DND-41 (cell line): ENCODE data around the gene SBK3.
"Not testable (repeated sequence)": the region's sequence is repeated elsewhere in the genome, so short reads cannot be mapped to it uniquely, and the experiment has no call there.

Experiments
- ATAC-seq: fragments of 200-7000 bp; cut with Tn5 transposase; 3 replicates; pipeline ENCODE4 v1.9.1; 2021; ENCODE audit warnings: low read depth; ENCODE audit not compliant: insufficient read depth
- DNase-seq: peaks from one replicate; pipeline ENCODE4 v3.0.0-alpha.2; 2020
- H2AFZ ChIP-seq: 2 replicates; pipeline ENCODE4 v1.6.0; 2012; ENCODE audit warnings: low read depth, low read length
- H3K27ac ChIP-seq: 2 replicates; pipeline ENCODE4 v1.5.1; 2012; ENCODE audit warnings: low read length, inconsistent platforms
- H3K27me3 ChIP-seq: fragments of 200-600 bp; sonication (generic); 2 replicates; pipeline ENCODE4 v1.6.0; 2012; ENCODE audit warnings: low read length, mild to moderate bottlenecking, inconsistent platforms; ENCODE audit not compliant: insufficient read depth, poor library complexity
- H3K36me3 ChIP-seq: 2 replicates; pipeline ENCODE4 v1.5.1; 2012; ENCODE audit warnings: low read length, inconsistent platforms; ENCODE audit not compliant: insufficient read depth
- H3K4me1 ChIP-seq: 2 replicates; pipeline ENCODE4 v1.5.1; 2012; ENCODE audit warnings: mild to moderate bottlenecking, low read length; ENCODE audit not compliant: insufficient read depth
- H3K4me2 ChIP-seq: 2 replicates; pipeline ENCODE4 v1.6.0; 2012; ENCODE audit warnings: mild to moderate bottlenecking, moderate library complexity, low read length, inconsistent platforms; ENCODE audit not compliant: insufficient read depth
- H3K4me3 ChIP-seq, 2 experiments: fragments of 200-600 bp in 1 of 2; shearing (Covaris generic) in 1 of 2; 2 replicates each; pipeline ENCODE4 v1.5.1; 2012 to 2016; ENCODE audit warnings: inconsistent platforms in 2 of 2, low read length in 2 of 2, mild to moderate bottlenecking in 2 of 2, low read depth in 1 of 2, moderate library complexity in 1 of 2
- H3K79me2 ChIP-seq: 2 replicates; pipeline ENCODE4 v1.6.0; 2012; ENCODE audit warnings: low read length, inconsistent platforms; ENCODE audit not compliant: insufficient read depth
- H3K9ac ChIP-seq: 2 replicates; pipeline ENCODE4 v1.6.0; 2012; ENCODE audit warnings: low read depth, mild to moderate bottlenecking, inconsistent platforms, low read length, moderate library complexity
- H3K9me3 ChIP-seq: 2 replicates; pipeline ENCODE4 v1.5.1; 2012; ENCODE audit warnings: low read length, moderate library complexity, mild to moderate bottlenecking, inconsistent platforms; ENCODE audit not compliant: insufficient read depth, severe bottlenecking
- H4K20me1 ChIP-seq: 2 replicates; pipeline ENCODE4 v1.6.0; 2012; ENCODE audit warnings: low read length; ENCODE audit not compliant: insufficient read depth
- CTCF ChIP-seq: IDR thresholded peaks from 2 replicates; pipeline ENCODE4 v1.5.1; 2012; ENCODE audit warnings: borderline replicate concordance, low read length, moderate library complexity, mild to moderate bottlenecking; ENCODE audit not compliant: poor library complexity, severe bottlenecking; ENCODE audit errors: extremely low read depth
- EZH2 ChIP-seq: IDR thresholded peaks from 3 replicates; pipeline ENCODE4 v1.6.1; 2012; ENCODE audit warnings: borderline replicate concordance, low read depth, mild to moderate bottlenecking, moderate library complexity, low read length, inconsistent platforms; ENCODE audit not compliant: severe bottlenecking

Gene SBK3

GRCh38 chr19:55576746-55577145, 31.4 kb upstream of the SBK3 start:
- no peak for ATAC-seq
- no peak overlapping the region for H2AFZ ChIP-seq
- no peak overlapping the region for H3K4me3 ChIP-seq
- H3K36me3 ChIP-seq = peaks cover 12% of the 10 kb centered on the region
- H4K20me1 ChIP-seq = no peaks in the 10 kb centered on the region
- peaks cover 23% of the 10 kb centered on the region for H3K79me2 ChIP-seq
- no peak overlapping the region for H3K27ac ChIP-seq
- no peak for DNase-seq
- H3K4me2 ChIP-seq = no peak overlapping the region
- peaks cover 18% of the 10 kb centered on the region for H3K4me1 ChIP-seq
- no peak for TF ChIP-seq CTCF
- no peak for TF ChIP-seq EZH2
- H3K27me3 ChIP-seq = no peaks in the 10 kb centered on the region
- H3K9me3 ChIP-seq = no peaks in the 10 kb centered on the region
- H3K9ac ChIP-seq = no peak overlapping the region

GRCh38 chr19:55573929-55574328, 28.6 kb upstream of the SBK3 start:
- not testable (repeated sequence) for DNase-seq, H3K79me2 ChIP-seq, H3K27ac ChIP-seq, H3K9me3 ChIP-seq, ATAC-seq, H3K4me1 ChIP-seq, H4K20me1 ChIP-seq, H3K4me3 ChIP-seq, H3K9ac ChIP-seq, H2AFZ ChIP-seq, H3K4me2 ChIP-seq, H3K27me3 ChIP-seq
- H3K36me3 ChIP-seq = peaks cover 12% of the 10 kb centered on the region

GRCh38 chr19:55569477-55569876, 24.1 kb upstream of the SBK3 start:
- H3K4me1 ChIP-seq, DNase-seq, H3K27me3 ChIP-seq, H3K27ac ChIP-seq, H3K4me3 ChIP-seq, H4K20me1 ChIP-seq, H2AFZ ChIP-seq, ATAC-seq, H3K4me2 ChIP-seq, H3K79me2 ChIP-seq, H3K9ac ChIP-seq, H3K9me3 ChIP-seq, H3K36me3 ChIP-seq: not testable (repeated sequence)

- no peak for TF ChIP-seq EZH2
- no peak for TF ChIP-seq CTCF
- no peaks in the 10 kb centered on the region for H4K20me1 ChIP-seq
- no peak for ATAC-seq
- no peaks in the 10 kb centered on the region for H3K79me2 ChIP-seq
- H3K4me3 ChIP-seq = no peak overlapping the region
- H3K4me2 ChIP-seq = no peak overlapping the region
- H3K27ac ChIP-seq = no peak overlapping the region
- DNase-seq = no peak
- H3K9me3 ChIP-seq = no peaks in the 10 kb centered on the region
- H3K27me3 ChIP-seq = no peaks in the 10 kb centered on the region
- H3K4me1 ChIP-seq = no peaks in the 10 kb centered on the region
- no peak overlapping the region for H3K9ac ChIP-seq
- no peak overlapping the region for H2AFZ ChIP-seq
- H3K36me3 ChIP-seq = no peaks in the 10 kb centered on the region
These were observed 22.5 kb upstream of the SBK3 start for GRCh38 chr19:55567708-55568328.
